Fibroblast of pulmonary artery (primary cell): ENCODE data around the gene FGD2.

Experiments
- DNase-seq: peaks from one replicate; pipeline ENCODE4 v3.0.0-alpha.2; 2010; ENCODE audit warnings: low read depth
- H3K4me3 ChIP-seq: replicated peaks from 2 replicates; pipeline ENCODE4 v1.5.1; 2011; ENCODE audit warnings: low read depth, mild to moderate bottlenecking, control low read depth, low read length, moderate library complexity
- CTCF ChIP-seq: IDR thresholded peaks from 2 replicates; pipeline ENCODE4 v1.5.1; 2011; ENCODE audit warnings: mild to moderate bottlenecking, control low read depth, low read length, inconsistent platforms; ENCODE audit errors: missing control alignments

FGD2 gene

GRCh38 chr6:36999061-36999750 is 6.2 kb upstream of the FGD2 start:
- no peak overlapping the region for H3K4me3 ChIP-seq
- DNase-seq = no peak
- TF ChIP-seq CTCF = no peak

- no peak overlapping the region for H3K4me3 ChIP-seq
- DNase-seq = no peak
- no peak for TF ChIP-seq CTCF
Observed at GRCh38 chr6:36999751-37000125, 5.7 kb upstream of the FGD2 start.

GRCh38 chr6:37004044-37004980 is 1.1 kb upstream of the FGD2 start:
- TF ChIP-seq CTCF = no peak
- no peak for DNase-seq
- H3K4me3 ChIP-seq = no peak overlapping the region

GRCh38 chr6:37005827-37006567 is 542 bp downstream of the FGD2 start:
- TF ChIP-seq CTCF = no peak
- H3K4me3 ChIP-seq = no peak overlapping the region
- no peak for DNase-seq

GRCh38 chr6:37006793-37007339 is 1.4 kb downstream of the FGD2 start:
- peak; percentile 14 for DNase-seq
- no peak overlapping the region for H3K4me3 ChIP-seq
- TF ChIP-seq CTCF = no peak

GRCh38 chr6:37007340-37008043 is 2.0 kb downstream of the FGD2 start:
- no peak for DNase-seq
- TF ChIP-seq CTCF = no peak
- H3K4me3 ChIP-seq = no peak overlapping the region
